ENCODE measurements around the gene RIMKLB. TPM values are rescaled to one million over a fixed set of nuclear protein-coding genes. Genes with fewer than 3 reads are reported as not detected.
"Not testable (repeated sequence)": the region's sequence is repeated elsewhere in the genome, so short reads cannot be mapped to it uniquely, and the experiment has no call there.

Gene RIMKLB
- total RNA-seq, 1 donor from 2014 or later, result 55.7 TPM

DNA sequence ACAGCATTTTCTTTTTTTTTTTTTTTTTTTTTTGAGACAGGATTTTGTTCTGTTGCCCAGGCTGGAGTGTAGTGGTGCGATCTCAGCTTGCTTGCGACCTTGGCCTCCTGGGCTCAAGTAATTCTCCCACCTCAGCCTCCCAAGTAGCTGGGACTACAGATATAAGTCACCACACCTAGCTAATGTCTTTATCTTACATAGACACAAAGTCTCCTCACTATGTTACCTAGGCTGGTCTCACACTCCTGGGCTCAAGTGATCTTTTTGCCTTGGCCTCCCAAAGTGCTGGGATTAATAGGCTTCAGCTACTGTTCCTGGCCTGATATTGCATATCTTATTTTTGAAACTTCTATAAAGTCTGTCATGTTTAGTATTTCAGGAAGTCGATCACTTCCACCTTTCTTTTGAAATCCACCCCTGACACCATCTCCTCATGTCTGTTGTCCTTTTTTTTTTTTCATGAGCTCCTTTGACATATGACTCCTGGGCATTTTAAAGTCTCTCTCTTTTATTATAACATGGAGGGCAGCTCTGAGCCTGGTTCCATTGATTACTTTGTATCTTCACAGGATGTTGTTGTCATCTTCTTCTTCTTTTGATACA, 118.8 kb downstream of the RIMKLB start:
- no peaks in the 10 kb centered on the region for H3K36me3 Mint-ChIP-seq (ENCODE audit: unreplicated experiment)
- peaks cover 4% of the 10 kb centered on the region for H3K4me1 Mint-ChIP-seq (ENCODE audit: low read depth, unreplicated experiment)
- TF ChIP-seq CTCF (IDR thresholded peaks at IDR 0.05; ENCODE audit: partially characterized antibody, unreplicated experiment), result no peak

GRCh38 chr12:8817856-8818255, 120.1 kb downstream of the RIMKLB start:
- Mint-ChIP-seq H3K9me3 (ENCODE audit: unreplicated experiment) (peaks cover 2% of the 10 kb centered on the region), H3K27me3 (ENCODE audit: unreplicated experiment) (peaks cover 4% of the 10 kb centered on the region), H3K4me1 (ENCODE audit: low read depth, unreplicated experiment) (peaks cover 4% of the 10 kb centered on the region), H3K4me3 (ENCODE audit: unreplicated experiment) (no peak overlapping the region), H3K27ac (ENCODE audit: unreplicated experiment) (no peak overlapping the region), H3K36me3 (ENCODE audit: unreplicated experiment) (no peaks in the 10 kb centered on the region)
- DNase-seq, result no peak
- no peak for TF ChIP-seq CTCF (IDR thresholded peaks at IDR 0.05; ENCODE audit: partially characterized antibody, unreplicated experiment)

More for the DNA sequence above, 118.8 kb downstream of the RIMKLB start:
- Mint-ChIP-seq H3K4me3 (ENCODE audit: unreplicated experiment) (no peak overlapping the region), H3K9me3 (ENCODE audit: unreplicated experiment) (peaks cover 2% of the 10 kb centered on the region), H3K27me3 (ENCODE audit: unreplicated experiment) (peaks cover 4% of the 10 kb centered on the region), H3K27ac (ENCODE audit: unreplicated experiment) (no peak overlapping the region)
- no peak for DNase-seq

DNA sequence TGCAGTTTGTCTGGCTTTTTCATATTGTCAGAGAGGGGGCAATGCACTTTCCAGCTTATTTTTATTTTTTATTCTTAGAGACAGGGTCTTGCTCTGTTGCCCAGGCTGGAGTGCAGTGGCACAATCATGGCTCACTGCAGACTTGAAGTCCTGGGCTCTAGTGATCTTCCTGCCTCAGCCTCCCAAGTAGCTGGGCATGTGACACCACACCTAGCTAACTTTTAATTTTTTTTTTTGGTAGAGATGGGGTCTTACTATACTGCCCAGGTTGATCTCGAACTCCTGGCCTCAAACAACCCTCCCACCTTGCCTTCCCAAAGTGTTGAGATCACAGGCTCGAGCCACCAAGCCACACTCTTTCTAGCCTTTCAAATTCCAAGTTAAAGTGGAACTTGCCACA, 120.7 kb downstream of the RIMKLB start:
- Mint-ChIP-seq H3K27ac (ENCODE audit: unreplicated experiment) (no peak overlapping the region), H3K9me3 (ENCODE audit: unreplicated experiment) (no peaks in the 10 kb centered on the region), H3K4me1 (ENCODE audit: low read depth, unreplicated experiment) (peaks cover 4% of the 10 kb centered on the region), H3K36me3 (ENCODE audit: unreplicated experiment) (no peaks in the 10 kb centered on the region), H3K27me3 (ENCODE audit: unreplicated experiment) (peaks cover 4% of the 10 kb centered on the region), H3K4me3 (ENCODE audit: unreplicated experiment) (no peak overlapping the region)
- no peak for TF ChIP-seq CTCF (IDR thresholded peaks at IDR 0.05; ENCODE audit: partially characterized antibody, unreplicated experiment)
- DNase-seq, result no peak

- H3K27ac Mint-ChIP-seq (ENCODE audit: unreplicated experiment), result no peak overlapping the region
- H3K4me1 Mint-ChIP-seq (ENCODE audit: low read depth, unreplicated experiment), result no peaks in the 10 kb centered on the region
- TF ChIP-seq CTCF (IDR thresholded peaks at IDR 0.05; ENCODE audit: partially characterized antibody, unreplicated experiment), result no peak
- no peaks in the 10 kb centered on the region for H3K9me3 Mint-ChIP-seq (ENCODE audit: unreplicated experiment)
- H3K4me3 Mint-ChIP-seq (ENCODE audit: unreplicated experiment), result no peak overlapping the region
- no peaks in the 10 kb centered on the region for H3K36me3 Mint-ChIP-seq (ENCODE audit: unreplicated experiment)
- peaks cover 4% of the 10 kb centered on the region for H3K27me3 Mint-ChIP-seq (ENCODE audit: unreplicated experiment)
- no peak for DNase-seq
These were observed 121.8 kb downstream of the RIMKLB start for GRCh38 chr12:8819666-8819980.

GRCh38 chr12:8820676-8821407, 123.1 kb downstream of the RIMKLB start:
- H3K36me3 Mint-ChIP-seq (ENCODE audit: unreplicated experiment); H3K9me3 Mint-ChIP-seq (ENCODE audit: unreplicated experiment); DNase-seq; H3K4me1 Mint-ChIP-seq (ENCODE audit: low read depth, unreplicated experiment); H3K27me3 Mint-ChIP-seq (ENCODE audit: unreplicated experiment); H3K4me3 Mint-ChIP-seq (ENCODE audit: unreplicated experiment); H3K27ac Mint-ChIP-seq (ENCODE audit: unreplicated experiment): not testable (repeated sequence)

All from glutamatergic neuron (in vitro differentiated cells).